Esophagus squamous epithelium (tissue), 5 donors: ENCODE data around the gene NUP88. TPM values are rescaled to one million over a fixed set of nuclear protein-coding genes. Genes with fewer than 3 reads are reported as not detected.

Source experiments
- DNase-seq: peaks from one replicate; lab custom pipeline; 2025; lab: John Stamatoyannopoulos, UW
- H3K27ac ChIP-seq, 4 donors: fragments of 200-600 bp; sonication (generic); one replicate each; pipeline ENCODE4 v1.5.1; 2016 to 2019; ENCODE audit warnings: mild to moderate bottlenecking in 1 of 4
- H3K27me3 ChIP-seq, 4 donors: fragments of 200-600 bp; sonication (generic); 1 replicate in 3 of 4; 2 replicates in 1 of 4; pipeline versions ENCODE4 v1.5.1 to v1.6.0; 2017 to 2021; ENCODE audit warnings: antibody characterized with exemption in 1 of 4
- H3K36me3 ChIP-seq, 3 donors: fragments of 200-600 bp; sonication (generic); one replicate each; pipeline ENCODE4 v1.5.1; 2016 to 2019
- H3K4me1 ChIP-seq, 3 donors: fragments of 200-600 bp; sonication (generic); one replicate each; pipeline ENCODE4 v1.5.1; 2017 to 2019
- H3K4me3 ChIP-seq, 4 donors: fragments of 200-600 bp; sonication (generic); 1 replicate in 3 of 4; 2 replicates in 1 of 4; pipeline ENCODE4 v1.5.1; 2016 to 2019; ENCODE audit warnings: mild to moderate bottlenecking in 2 of 4, moderate library complexity in 1 of 4
- H3K9me3 ChIP-seq, 3 donors: fragments of 200-600 bp; sonication (generic); one replicate each; pipeline ENCODE4 v1.5.1; 2016 to 2019
- POLR2A ChIP-seq, 4 donors: fragments of 450-650 bp; IDR thresholded peaks; one replicate each; pipeline ENCODE4 v1.6.1; 2017; ENCODE audit warnings: antibody characterized with exemption in 4 of 4, mild to moderate bottlenecking in 4 of 4, moderate library complexity in 3 of 4
- WGBS, 2 donors: methylation state at CpG; one replicate each; pipeline ENCODE4 v1.1.5; 2018; 5-methylcytosine and 5-hydroxymethylcytosine counted together
- intact Hi-C: fragments of 100-400 bp; cut with DNase I; formaldehyde crosslinking; loops from one replicate; pipeline ENCODE4 v1.15.0; 2022
- total RNA-seq, 4 donors: library from RNA; depleted of rRNA; stranded (reverse); fragments of >200 nt; gene quantifications; one replicate each; pipeline ENCODE4 v1.1.0, GENCODE V29; 2016
- TF ChIP-seq, protein P1 (sequence below), 6 experiments: fragments of 450-650 bp in 4 of 6; fragments of 200-600 bp in 2 of 6; sonication (generic) in 2 of 6; IDR thresholded peaks; one replicate each; pipeline ENCODE4 v1.5.1; 2016 to 2019; ENCODE audit warnings: antibody characterized with exemption in 6 of 6, mild to moderate bottlenecking in 4 of 6, moderate library complexity in 4 of 6
- donor health status: DM: yes; HTN: yes; CAD: no.

NUP88 gene
- total RNA-seq, result 10 to 100 TPM; 35.7 to 79.5 (median 69.5) TPM

DNA sequence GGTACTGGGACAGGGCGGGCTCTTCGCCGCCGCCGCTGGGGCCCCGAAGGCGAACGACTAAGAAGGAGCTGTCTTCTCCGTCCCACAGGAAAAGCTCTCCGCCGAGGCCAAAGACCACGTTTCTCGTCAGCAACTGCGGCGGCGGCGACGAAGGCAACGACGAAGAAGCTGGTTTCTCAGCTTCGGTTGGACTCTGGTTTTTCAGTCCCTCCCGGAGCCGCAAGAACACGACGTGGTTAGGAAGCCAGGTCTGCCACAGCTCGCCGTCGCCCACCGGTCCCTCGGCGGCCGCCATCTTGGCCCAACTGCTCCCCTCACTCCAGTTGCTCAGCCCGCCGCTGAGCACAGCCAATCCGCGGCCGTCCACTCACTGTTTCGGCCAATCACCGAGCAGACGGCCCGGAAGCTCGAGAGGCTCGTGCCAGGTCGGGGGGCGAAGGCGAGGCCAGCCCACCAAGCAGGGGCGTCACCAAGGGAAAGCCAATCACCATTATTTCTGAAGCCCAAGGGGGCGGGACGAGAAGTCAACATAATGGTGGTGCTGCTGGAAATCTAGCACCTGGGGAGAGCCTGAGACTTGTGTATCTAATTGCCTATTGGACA lies at the start of gene NUP88:
TSS of gene NUP88 (minus strand) at position 307 of the 603 bp plus-strand sequence. CDS start at position 295, 12 bp downstream.
- H3K4me3 ChIP-seq, result peak within 1 kb of the TSS; percentile 56 to 88 (median 77)
- DNase-seq, result peak; percentile 73
- H3K4me1 ChIP-seq, result peaks cover 25 to 62% (median 33%) of the 10 kb centered on the region in 3 donors
- H3K36me3 ChIP-seq, result peaks cover 0 to 65% (median 3%) of the 10 kb centered on the region in 3 donors
- H3K27me3 ChIP-seq, result no peaks in the 10 kb centered on the region
- intact Hi-C loops, result no loop called here
- peak within 1 kb of the TSS; percentile 85 to 97 (median 90) for H3K27ac ChIP-seq
- 0 to 4% methylated on average over 3 to 5 of the region's 49 CpGs for WGBS, 2 donors
- TF ChIP-seq, protein P1, sequence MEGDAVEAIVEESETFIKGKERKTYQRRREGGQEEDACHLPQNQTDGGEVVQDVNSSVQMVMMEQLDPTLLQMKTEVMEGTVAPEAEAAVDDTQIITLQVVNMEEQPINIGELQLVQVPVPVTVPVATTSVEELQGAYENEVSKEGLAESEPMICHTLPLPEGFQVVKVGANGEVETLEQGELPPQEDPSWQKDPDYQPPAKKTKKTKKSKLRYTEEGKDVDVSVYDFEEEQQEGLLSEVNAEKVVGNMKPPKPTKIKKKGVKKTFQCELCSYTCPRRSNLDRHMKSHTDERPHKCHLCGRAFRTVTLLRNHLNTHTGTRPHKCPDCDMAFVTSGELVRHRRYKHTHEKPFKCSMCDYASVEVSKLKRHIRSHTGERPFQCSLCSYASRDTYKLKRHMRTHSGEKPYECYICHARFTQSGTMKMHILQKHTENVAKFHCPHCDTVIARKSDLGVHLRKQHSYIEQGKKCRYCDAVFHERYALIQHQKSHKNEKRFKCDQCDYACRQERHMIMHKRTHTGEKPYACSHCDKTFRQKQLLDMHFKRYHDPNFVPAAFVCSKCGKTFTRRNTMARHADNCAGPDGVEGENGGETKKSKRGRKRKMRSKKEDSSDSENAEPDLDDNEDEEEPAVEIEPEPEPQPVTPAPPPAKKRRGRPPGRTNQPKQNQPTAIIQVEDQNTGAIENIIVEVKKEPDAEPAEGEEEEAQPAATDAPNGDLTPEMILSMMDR (IDR thresholded peaks at IDR 0.05), result no peak
- TF ChIP-seq POLR2A (IDR thresholded peaks at IDR 0.05), result peak in 3 of 4 donors; percentile 79 to 91 (median 87)
- H3K9me3 ChIP-seq, result no peaks in the 10 kb centered on the region

DNA sequence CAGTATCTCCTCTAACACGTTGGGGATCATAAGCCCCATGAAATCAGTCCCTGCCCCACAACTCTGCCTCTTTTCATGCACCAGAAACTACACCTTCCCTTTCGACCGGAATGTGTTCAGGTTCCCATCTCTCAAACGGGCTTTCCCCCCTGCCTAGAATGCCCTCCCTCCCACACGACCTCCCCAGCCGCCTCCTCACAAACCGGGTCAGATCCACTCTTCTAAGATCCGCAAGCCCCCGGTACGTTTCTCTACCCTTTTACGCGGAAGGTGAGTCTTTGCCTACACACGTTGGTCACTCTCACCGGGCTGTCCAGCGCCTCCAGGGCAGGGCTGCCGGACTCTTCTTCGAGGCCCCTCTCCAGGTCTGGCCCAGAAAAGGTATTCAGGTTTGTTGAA lies 48.6 kb upstream of the NUP88 start:
- Histone ChIP-seq H3K27ac (peak overlapping the region; percentile 72 to 88 (median 86)), H3K9me3 (no peaks in the 10 kb centered on the region), H3K4me3 (peak overlapping the region; percentile 76 to 99 (median 91)), H3K27me3 (no peaks in the 10 kb centered on the region), H3K36me3 (peaks cover 0 to 25% (median 0%) of the 10 kb centered on the region in 3 donors), H3K4me1 (peaks cover 3 to 29% (median 17%) of the 10 kb centered on the region in 3 donors)
- 1% methylated on average over 13 to 14 of the region's 17 CpGs for WGBS, 2 donors
- TF ChIP-seq, protein P1 (IDR thresholded peaks at IDR 0.05), result no peak
- TF ChIP-seq POLR2A (IDR thresholded peaks at IDR 0.05), result no peak
- intact Hi-C loops, result no loop called here
- DNase-seq, result no peak

DNA sequence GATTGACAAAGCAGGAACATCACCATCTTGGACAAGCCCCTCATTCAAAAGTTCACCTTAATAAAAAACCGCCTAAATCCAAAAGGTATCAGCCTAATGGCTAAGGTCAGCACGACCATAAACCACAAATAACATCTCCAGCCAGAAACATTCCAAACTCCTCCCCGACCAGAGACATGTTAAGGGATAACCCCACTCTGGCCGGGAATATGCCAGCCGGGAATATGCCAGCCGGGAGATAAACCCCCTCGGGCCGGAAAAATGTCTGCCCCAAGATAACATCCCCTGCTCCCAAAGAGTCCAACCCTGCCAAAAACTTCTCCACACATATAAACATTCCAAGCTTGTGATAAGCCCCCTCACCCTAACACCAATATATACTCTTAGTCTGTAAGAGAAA lies 48.0 kb upstream of the NUP88 start:
- 0 to 6% methylated on average over 5 to 8 of the region's 8 CpGs for WGBS, 2 donors
- Histone ChIP-seq H3K27me3 (no peaks in the 10 kb centered on the region), H3K4me1 (peaks cover 3 to 29% (median 17%) of the 10 kb centered on the region in 3 donors), H3K27ac (peak overlapping the region in 1 of 4 donors; percentile 86), H3K36me3 (peaks cover 0 to 22% (median 0%) of the 10 kb centered on the region in 3 donors), H3K4me3 (peak overlapping the region; percentile 76 to 99 (median 91)), H3K9me3 (no peaks in the 10 kb centered on the region)
- intact Hi-C loops, result no loop called here
- no peak for TF ChIP-seq POLR2A (IDR thresholded peaks at IDR 0.05)
- TF ChIP-seq, protein P1 (IDR thresholded peaks at IDR 0.05), result no peak
- DNase-seq, result no peak

DNA sequence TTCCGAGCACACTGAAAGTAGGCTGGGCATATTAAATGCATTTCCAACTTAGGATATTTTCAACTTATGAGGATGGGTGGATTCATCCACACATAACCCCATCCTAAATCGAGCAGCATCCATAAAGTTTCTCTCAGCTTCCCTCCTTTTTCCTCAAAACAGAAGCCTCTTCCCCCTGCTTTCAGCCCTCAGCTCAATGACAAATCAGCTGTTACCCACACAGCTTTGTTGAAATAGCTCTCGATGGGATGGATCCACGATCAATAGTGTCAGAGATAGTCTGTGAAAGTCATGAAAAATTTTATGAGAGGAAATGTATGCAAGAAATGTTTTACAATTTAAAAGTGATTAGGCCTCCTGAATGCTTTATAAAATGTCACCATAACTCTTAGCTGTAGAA lies 46.8 kb upstream of the NUP88 start:
- DNase-seq, result no peak
- TF ChIP-seq, protein P1 (IDR thresholded peaks at IDR 0.05), result no peak
- no peak for TF ChIP-seq POLR2A (IDR thresholded peaks at IDR 0.05)
- 88 to 97% methylated on average over 4 of the region's 4 CpGs for WGBS, 2 donors
- H3K4me1 ChIP-seq, result peaks cover 3 to 29% (median 17%) of the 10 kb centered on the region in 3 donors
- intact Hi-C loops, result no loop called here
- H3K36me3 ChIP-seq, result peaks cover 0 to 23% (median 0%) of the 10 kb centered on the region in 3 donors
- no peak overlapping the region for H3K4me3 ChIP-seq
- H3K27ac ChIP-seq, result no peak overlapping the region
- H3K27me3 ChIP-seq, result no peaks in the 10 kb centered on the region
- no peaks in the 10 kb centered on the region for H3K9me3 ChIP-seq

DNA sequence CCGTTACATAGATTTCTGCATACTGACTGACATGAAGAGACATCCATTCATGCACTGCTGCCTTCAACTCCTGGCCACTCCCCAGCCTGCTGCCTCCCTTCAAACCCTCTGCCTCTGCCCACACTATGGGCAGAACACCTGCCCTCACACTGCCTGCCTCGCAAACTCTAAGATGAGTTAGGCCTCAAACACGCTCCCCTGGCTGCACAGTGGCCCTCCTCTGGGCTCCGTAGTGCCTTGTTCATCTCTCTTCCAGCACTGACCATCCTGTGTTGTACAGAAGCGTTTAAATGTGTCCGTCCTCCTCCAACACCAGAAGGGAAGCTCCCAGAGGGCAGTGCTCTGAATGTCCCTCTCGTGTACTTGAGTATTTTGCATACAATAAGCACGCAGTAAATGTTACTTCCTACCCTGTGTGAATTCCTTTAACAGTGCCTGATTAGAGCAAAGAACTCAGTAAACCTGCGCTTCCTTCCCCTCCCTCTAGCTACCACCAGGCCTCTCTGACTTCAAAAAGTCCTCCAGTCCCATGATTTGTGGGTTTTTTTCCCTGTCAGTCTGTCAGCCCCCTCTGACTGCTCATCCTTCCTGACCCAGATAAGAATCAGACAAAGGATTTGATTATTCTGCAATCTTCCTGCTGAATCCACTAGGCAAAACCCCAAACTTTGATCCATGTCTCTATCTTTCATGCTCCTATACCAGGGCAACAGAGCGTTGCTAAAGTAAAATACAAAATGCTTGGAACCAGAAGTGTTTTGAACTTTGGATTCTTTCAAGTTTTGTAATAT lies 45.5 kb upstream of the NUP88 start:
- TF ChIP-seq POLR2A (IDR thresholded peaks at IDR 0.05), result no peak
- TF ChIP-seq, protein P1 (IDR thresholded peaks at IDR 0.05), result no peak
- no peak overlapping the region for H3K4me3 ChIP-seq
- H3K9me3 ChIP-seq, result no peaks in the 10 kb centered on the region
- H3K4me1 ChIP-seq, result peaks cover 3 to 29% (median 17%) of the 10 kb centered on the region in 3 donors
- no peaks in the 10 kb centered on the region for H3K27me3 ChIP-seq
- 87 to 93% methylated on average over 8 to 10 of the region's 10 CpGs for WGBS, 2 donors
- H3K27ac ChIP-seq, result no peak overlapping the region
- DNase-seq, result no peak
- intact Hi-C loops, result no loop called here
- H3K36me3 ChIP-seq, result peaks cover 0 to 37% (median 8%) of the 10 kb centered on the region in 3 donors
